Skin epidermis (tissue), 12 donors: ENCODE data around the gene MTPN.

Source experiments
- H3K27ac ChIP-seq, 21 experiments: fragments of 200-600 bp; sonication (generic) in 11 of 21; one replicate each; pipeline ENCODE4 v1.5.0; 2020; ENCODE audit warnings: mild to moderate bottlenecking in 3 of 21, inconsistent platforms in 2 of 21, moderate library complexity in 2 of 21
- H3K4me3 ChIP-seq, 7 experiments: fragments of 200-600 bp; sonication (generic) in 2 of 7; one replicate each; pipeline ENCODE4 v1.5.0; 2020; ENCODE audit warnings: inconsistent platforms in 2 of 7, mild to moderate bottlenecking in 2 of 7, moderate library complexity in 1 of 7

Gene MTPN

DNA sequence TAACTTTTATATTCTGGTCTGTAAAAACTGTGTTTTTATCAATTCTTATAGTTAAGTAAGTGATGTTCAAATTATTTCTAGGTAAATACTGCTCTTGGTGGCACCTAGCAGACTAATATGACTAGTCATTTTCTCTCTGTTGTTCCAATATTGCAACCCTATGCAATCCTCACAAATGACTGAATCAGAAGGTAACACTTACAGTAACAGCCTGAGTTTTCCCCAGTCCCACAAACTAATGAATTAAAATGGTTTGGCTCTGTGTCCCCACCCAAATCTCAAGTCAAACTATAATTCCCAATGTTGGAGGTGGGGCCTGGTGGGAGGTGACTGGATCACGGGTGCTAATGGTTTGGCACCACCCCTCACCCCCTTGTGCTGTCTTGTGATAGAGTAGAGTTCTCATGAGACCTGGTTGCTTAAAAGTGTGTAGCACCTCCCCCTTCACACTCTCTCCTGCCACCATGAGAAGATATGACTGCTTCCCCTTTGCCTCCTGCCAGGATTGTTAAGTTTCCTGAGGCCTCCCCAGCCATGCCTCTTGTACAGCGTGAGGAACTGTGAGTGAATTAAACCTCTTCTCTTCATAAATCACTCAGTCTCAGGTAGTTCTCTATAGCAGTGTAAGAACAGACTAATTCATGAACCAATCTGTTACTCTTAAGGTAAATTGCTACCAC lies 43.5 kb downstream of the MTPN start:
- Histone ChIP-seq H3K27ac (no peak overlapping the region), H3K4me3 (no peak overlapping the region)

DNA sequence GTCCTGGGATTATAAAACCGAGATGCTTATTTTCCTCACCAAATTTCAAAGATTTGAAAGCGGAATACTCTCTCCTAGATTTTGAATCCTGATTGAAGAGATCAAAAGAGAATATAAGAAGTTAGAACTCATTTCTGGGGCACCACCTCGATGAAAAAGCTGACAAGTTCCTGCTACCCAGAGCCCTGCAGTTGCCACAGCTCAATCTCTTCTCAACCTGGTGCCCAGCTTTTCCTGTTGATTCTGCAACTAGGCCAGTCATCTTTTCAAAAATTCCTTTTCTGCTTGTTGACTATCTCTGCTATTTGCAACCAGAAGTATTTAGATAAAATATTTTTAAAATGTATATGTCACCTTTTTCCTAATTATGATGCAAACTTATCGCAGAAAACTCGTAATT lies 45.0 kb downstream of the MTPN start:
- Histone ChIP-seq H3K27ac (no peak overlapping the region), H3K4me3 (no peak overlapping the region)

DNA sequence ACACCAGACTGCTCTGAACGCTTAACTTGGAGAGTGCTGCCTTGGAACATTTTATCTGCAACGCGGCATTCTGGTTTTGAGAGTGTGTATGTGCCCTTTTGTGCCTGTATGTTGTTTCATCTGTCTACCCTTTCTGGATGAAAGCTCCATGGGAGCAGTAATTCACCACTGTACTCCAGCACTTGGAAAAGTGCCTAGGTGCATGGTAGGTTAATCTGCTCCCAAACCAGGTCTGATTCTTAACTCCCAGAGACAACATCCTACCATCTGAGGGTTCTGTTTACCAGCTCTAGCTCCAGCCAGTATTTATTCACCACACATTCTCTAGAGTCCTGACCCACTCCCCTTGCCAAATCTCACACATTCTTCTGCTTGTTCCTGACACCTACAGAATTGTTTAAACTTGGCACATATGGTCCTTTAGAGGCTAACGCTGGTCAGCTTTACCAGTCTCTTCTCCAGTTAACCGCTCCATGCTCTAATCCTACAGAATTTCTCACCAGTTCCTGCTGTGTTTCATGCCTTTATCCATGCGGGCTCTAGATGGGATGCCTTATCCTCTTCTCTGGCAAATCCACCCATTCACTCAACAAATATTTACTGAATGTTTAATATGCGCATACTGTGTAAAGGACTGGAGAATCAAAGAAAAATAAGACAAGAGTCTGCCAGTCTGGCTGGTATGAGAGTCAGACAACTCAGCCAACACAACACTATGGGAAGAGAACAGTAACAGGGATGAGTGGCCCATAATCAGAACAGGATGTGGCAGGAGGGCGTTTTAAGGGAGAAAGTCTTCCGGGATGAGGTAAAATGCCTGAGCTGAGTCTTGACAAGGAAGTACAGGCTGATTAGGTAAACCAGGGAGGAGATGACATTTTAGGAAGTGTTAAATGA lies 46.3 kb downstream of the MTPN start:
- no peak overlapping the region for H3K27ac ChIP-seq
- no peak overlapping the region for H3K4me3 ChIP-seq

DNA sequence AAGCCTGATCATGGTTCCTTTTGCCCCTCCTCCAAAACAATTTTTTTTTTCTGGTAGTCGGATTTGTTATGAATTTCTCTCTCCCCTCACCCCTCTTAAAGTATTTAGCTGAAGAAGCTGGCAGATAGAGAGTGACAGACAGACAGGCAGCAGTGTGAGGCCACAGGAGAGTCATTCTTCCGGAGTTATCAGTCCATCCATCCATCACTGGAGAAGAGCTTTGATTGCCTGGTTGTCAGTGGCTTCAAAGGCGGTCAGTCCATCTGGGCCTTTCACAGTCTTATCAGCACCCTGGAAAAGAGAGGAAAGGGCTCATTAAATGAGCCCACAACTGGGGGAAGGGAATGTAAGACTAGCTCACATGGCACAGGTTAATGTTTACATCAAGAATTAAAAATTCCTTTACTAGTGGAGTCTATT lies 47.4 kb downstream of the MTPN start:
- H3K27ac ChIP-seq: no peak overlapping the region
- no peak overlapping the region for H3K4me3 ChIP-seq

DNA sequence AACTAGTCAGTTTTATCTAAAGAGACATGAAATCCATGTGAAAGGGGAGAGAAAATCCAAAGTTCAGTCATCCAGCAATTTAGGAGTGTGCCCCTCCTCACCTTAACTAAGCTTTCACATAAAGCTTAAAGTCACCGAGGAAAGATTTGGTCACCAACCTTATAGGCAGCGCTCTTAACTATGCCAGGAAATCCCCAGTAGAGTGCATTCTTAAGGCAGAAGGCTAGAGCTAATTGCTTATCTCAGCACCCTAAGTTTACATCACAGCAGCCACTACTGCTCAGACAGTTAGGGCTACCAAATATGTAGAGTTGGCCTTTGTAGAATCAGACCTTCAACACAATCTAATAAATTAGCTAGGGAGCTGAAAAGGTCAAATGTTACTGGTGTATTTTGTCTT lies 47.9 kb downstream of the MTPN start:
- H3K27ac ChIP-seq: no peak overlapping the region
- no peak overlapping the region for H3K4me3 ChIP-seq

GRCh38 chr7:135928136-135928535 lies 49.0 kb downstream of the MTPN start:
- Histone ChIP-seq H3K4me3 (no peak overlapping the region), H3K27ac (no peak overlapping the region)

DNA sequence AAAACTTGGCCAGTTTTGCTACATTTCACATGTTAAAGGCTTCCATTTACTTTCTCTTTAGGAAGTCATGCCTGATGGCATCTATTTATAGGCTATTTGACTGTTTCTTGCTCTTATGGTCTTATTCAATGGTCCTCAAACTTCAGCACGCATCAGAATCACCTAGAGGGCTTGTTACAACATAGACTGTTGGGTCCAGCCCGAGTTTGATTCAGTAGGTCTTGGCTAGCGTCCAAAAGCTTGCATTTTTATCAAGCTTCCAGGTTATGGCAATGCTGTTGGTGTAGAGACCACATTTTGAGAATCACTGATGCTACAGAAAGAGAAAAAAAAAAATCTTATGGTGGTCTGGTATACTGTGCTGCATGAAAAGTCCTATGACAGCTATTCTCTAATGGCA lies 51.9 kb downstream of the MTPN start:
- H3K27ac ChIP-seq: no peak overlapping the region

GRCh38 chr7:135924302-135924701 lies 52.9 kb downstream of the MTPN start:
- H3K4me3 ChIP-seq: no peak overlapping the region

More for the DNA sequence above, 51.9 kb downstream of the MTPN start:
- no peak overlapping the region for H3K4me3 ChIP-seq

DNA sequence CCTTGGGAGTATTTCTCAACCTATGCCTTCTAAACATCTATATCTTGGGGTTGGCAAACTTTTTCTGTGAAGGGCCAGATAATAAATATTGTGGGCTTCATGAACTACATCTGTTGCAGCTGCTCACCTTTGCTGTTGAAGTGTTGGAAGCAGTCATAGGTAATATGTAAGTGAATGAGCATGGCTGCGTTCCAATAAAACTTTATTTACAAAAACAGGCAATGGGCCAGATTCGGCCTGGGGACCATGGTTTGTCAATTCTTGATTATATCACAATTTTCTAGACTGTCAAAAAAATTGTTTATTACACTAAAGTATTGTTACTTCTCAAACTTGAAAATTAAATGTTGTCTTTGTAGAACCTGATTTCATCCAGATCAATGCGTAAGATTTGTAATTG lies 54.9 kb downstream of the MTPN start:
- no peak overlapping the region for H3K27ac ChIP-seq
- H3K4me3 ChIP-seq: no peak overlapping the region

More at GRCh38 chr7:135924302-135924701, 52.9 kb downstream of the MTPN start:
- no peak overlapping the region for H3K27ac ChIP-seq

DNA sequence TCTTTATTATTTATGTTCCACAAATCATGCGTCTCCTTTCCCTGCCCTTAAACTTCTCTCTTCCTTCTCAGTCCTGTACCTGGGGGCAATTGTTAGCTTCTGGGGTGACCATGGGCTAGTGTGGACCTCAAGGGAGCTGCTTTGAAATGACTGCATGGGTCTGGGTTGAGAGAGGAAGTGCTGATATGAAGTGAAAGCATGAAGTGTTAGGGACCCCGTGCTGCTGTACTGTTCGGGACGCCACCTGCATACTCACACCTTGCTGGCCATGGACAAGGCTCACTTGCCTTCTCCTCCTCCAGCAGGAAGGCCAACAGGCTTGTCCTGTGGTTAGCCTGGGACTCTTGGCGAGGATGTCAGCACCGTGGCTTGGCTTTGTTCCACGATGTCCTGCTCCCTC lies 56.7 kb downstream of the MTPN start:
- Histone ChIP-seq H3K27ac (no peak overlapping the region), H3K4me3 (no peak overlapping the region)

GRCh38 chr7:135919071-135919841 lies 57.9 kb downstream of the MTPN start:
- H3K4me3 ChIP-seq: no peak overlapping the region
- H3K27ac ChIP-seq: no peak overlapping the region

- Histone ChIP-seq H3K4me3 (no peak overlapping the region), H3K27ac (no peak overlapping the region)
Observed at GRCh38 chr7:135918134-135918533, 59.0 kb downstream of the MTPN start.

DNA sequence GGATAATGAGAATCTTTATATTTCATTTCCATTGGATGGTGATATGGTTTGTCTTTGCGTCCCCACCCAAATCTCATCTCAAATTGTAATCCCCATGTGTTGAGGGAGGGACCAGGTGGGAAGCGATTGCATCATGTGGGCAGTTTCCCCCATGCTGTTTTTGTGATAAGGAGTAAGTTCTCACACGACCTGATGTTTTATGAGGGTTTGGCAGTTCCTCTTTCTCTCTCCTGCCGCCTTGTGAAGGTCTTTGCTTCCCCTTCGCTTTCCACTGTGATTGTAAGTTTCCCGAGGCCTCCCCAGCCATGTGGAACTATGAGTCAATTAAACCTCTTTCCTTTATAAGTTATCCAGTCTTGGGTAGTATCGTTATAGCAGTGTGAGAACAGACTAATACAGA lies 59.4 kb downstream of the MTPN start:
- H3K27ac ChIP-seq: no peak overlapping the region
- H3K4me3 ChIP-seq: no peak overlapping the region

- H3K4me3 ChIP-seq: no peak overlapping the region
- H3K27ac ChIP-seq: no peak overlapping the region
Observed at GRCh38 chr7:135914346-135914745, 62.8 kb downstream of the MTPN start.

- Histone ChIP-seq H3K4me3 (no peak overlapping the region), H3K27ac (no peak overlapping the region)
Observed at GRCh38 chr7:135913404-135913803, 63.8 kb downstream of the MTPN start.

- Histone ChIP-seq H3K4me3 (no peak overlapping the region), H3K27ac (no peak overlapping the region)
Observed at GRCh38 chr7:135911099-135911498, 66.1 kb downstream of the MTPN start.

- Histone ChIP-seq H3K4me3 (no peak overlapping the region), H3K27ac (no peak overlapping the region)
Observed at GRCh38 chr7:135910393-135911036, 66.6 kb downstream of the MTPN start.

GRCh38 chr7:135905858-135906257 lies 71.3 kb downstream of the MTPN start:
- Histone ChIP-seq H3K27ac (no peak overlapping the region), H3K4me3 (no peak overlapping the region)

DNA sequence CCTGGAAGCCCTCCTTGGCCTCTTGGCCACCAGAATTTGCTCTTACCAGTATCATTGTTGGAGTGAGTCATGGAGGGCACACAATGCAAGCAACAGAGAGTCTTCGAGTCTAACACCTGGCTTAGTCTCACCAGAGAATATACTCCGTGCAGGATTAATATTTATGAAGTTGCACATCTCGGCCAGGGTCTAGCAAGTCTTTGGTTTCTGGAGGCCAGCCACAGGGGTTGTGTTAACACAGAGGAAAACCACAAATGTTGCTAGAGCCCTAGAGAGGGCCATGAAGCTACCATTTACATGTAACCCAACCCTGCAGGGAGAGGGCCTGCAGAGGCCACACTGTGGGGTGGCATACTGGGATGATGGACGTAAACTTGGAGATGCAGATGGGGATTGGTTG lies 71.8 kb downstream of the MTPN start:
- Histone ChIP-seq H3K27ac (no peak overlapping the region), H3K4me3 (no peak overlapping the region)

- H3K27ac ChIP-seq: no peak overlapping the region
- no peak overlapping the region for H3K4me3 ChIP-seq
Observed at GRCh38 chr7:135904282-135904681, 72.9 kb downstream of the MTPN start.
